Measurements from ENCODE around the gene PTCSC3. TPM values are rescaled to one million over a fixed set of nuclear protein-coding genes. Genes with fewer than 3 reads are reported as not detected.

PTCSC3 gene
- total RNA-seq, result not detected in 2 replicates

DNA sequence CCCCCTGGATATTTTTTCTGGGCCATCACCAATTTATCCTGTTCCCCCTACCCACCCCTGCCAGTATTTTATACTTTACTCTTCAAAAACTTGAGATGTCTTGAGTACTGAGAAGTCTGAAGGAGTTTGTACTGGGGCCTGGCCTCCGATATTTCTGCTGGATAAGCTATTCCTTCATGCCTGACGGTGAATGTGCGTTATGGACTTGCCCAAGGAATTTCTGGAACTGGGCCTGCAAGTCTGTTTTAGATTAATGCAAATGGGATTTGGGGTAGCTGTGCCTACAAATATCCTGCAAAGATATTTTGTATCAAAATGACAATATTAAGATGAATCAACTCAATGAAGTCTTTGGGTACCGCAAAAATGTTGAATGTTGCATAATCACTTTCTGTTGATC, at the start of gene PTCSC3:
PTCSC3 (minus strand) TSS at position 199 of the 400 bp plus-strand sequence.

Other genes with a start within 250 kb of the PTCSC3 start
- 7.0 and 7.5 TPM in 2 replicates for gene MBIP, start 143.9 kb upstream of the PTCSC3 start, total RNA-seq